Activated CD4-positive, CD25-positive, alpha-beta regulatory T cell (primary cell): ENCODE results near the gene ZFAND5.

Experiments
- DNase-seq, 4 experiments: peaks; one replicate each; lab custom pipeline; 2025; lab: John Stamatoyannopoulos, UW

ZFAND5 gene

GRCh38 chr9:72364679-72365524 lies at the start of gene ZFAND5:
ZFAND5 (minus strand) TSS chr9:72365208; CDS start chr9:72360778, 4,430 bp downstream.
- peak; percentile 86 to 90 (median 88) for DNase-seq

DNA sequence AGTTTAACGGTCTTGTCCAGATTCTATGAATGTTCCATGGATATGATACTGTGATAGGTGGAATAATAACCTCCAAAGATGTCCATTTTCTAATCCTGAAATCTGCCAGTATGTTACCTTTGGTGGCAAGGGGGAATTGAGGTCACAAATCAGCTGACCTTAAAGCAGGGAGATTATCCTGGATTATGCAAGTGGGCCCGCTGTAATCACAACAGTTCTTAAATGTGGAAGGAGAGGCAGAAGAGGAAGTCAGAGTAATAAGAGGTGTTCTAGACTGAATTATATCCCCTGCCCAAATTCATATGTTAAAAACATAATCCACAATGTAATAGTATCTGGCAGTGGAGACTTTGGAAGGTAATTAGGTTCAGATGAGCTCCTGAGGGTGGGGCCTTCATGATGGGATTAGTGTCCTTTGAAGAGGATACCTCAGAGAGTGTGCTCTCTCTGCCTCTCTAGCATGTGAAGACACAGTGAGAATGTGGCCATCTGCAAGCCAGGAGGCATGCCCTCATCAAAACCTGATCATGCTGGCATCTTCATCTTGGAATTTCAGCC lies 47.6 kb upstream of the ZFAND5 start:
- no peak for DNase-seq

- no peak for DNase-seq
These were observed 45.2 kb upstream of the ZFAND5 start for GRCh38 chr9:72410214-72410613.

DNA sequence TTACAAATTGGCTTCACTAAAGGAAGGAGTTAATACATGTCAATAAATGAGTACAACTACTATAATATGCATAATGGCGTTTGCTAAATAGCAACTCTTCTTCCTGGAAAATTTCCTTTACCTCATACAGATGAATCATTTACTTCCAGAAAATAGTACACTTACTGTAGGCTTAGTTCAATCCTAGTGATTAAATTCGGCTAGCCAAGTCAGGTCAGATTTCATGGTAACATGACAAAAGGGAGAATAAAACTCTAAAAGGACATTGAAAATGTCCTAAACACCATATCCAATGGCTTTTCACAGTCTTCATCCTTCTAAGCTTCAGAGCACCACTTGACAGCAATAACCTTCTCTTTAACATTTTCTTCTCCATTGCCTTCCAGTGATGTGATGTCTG lies 42.1 kb upstream of the ZFAND5 start:
- DNase-seq: no peak

GRCh38 chr9:72402744-72403143 lies 37.7 kb upstream of the ZFAND5 start:
- DNase-seq: no peak

DNA sequence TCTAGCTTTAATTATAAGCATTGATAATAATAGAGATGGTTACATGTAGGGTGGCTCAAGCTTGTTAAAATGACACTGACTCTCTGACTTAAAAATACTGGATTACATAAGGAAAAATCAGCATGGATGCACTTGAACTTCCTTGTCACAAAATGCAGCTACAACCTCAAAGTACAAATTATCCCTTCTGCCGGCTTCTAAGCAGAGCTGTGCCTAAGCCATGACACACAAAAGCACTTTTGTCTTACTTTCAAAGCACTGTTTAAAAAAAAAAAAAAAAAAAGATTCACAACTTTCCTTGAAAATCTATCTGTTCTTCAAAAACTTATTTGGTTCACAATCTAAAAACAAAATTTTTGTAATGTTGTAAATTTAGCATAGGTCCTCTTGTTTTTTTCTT lies 36.4 kb upstream of the ZFAND5 start:
- no peak for DNase-seq

DNA sequence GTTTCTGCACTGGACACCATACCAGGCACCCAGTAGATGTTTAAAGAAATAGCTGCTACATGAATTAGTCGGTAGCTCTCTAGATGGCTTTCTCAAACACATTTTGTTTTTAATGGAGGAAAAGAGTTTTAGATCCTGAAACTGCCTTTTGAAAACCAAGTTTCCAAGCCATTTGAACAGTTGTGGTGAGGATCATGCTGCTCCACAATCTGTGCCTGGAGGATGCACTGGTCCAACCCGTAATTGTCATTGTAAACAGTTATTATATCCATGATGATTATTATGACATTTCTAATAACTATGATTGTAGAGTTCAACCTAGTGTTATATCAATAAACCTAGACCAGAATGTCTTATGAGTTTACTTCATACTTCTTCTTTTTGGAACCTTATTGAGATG lies 35.9 kb upstream of the ZFAND5 start:
- DNase-seq: no peak

- DNase-seq: no peak
These were observed 34.4 kb upstream of the ZFAND5 start for GRCh38 chr9:72399391-72399790.

- DNase-seq: no peak
These were observed 31.5 kb upstream of the ZFAND5 start for GRCh38 chr9:72396247-72397091.

DNA sequence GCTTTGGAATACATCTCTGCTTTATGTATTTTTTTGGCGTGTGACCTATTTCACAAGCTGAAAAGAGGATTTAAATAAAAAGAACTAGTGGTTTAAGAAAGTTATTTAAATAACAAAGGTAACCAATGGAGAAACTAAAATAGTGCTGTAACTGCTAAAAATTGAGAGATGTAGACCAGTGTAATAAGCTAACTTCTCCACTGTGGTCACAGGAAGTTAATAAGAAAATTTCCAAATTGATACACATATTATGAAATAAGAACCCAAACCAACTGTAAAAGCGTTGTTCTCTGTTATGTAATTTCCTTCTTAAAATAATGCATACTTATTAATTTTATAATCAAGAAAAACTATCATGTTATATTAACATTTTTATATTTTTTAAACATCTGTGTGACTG lies 29.1 kb upstream of the ZFAND5 start:
- DNase-seq: no peak

DNA sequence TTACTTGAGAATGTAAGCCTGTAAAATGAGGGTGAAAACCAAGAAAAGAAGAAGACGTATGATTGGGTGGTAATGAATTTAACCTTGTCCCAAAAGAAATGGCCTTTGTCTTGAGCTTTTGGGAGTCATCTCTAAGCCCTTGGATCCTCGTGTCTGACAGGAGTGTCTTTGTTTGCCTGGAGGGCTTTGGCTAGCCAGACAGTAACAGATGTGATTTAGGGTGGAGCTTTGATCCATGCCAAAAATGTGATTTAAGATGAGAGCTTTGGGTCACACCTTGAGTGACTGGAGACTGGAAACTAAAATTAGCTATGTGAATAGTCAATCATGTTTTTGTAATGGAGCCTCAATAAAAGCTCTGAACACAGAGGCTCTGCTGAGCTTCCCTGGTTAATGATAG lies 25.9 kb upstream of the ZFAND5 start:
- no peak for DNase-seq

- DNase-seq: no peak
These were observed 21.2 kb upstream of the ZFAND5 start for GRCh38 chr9:72386186-72386585.

DNA sequence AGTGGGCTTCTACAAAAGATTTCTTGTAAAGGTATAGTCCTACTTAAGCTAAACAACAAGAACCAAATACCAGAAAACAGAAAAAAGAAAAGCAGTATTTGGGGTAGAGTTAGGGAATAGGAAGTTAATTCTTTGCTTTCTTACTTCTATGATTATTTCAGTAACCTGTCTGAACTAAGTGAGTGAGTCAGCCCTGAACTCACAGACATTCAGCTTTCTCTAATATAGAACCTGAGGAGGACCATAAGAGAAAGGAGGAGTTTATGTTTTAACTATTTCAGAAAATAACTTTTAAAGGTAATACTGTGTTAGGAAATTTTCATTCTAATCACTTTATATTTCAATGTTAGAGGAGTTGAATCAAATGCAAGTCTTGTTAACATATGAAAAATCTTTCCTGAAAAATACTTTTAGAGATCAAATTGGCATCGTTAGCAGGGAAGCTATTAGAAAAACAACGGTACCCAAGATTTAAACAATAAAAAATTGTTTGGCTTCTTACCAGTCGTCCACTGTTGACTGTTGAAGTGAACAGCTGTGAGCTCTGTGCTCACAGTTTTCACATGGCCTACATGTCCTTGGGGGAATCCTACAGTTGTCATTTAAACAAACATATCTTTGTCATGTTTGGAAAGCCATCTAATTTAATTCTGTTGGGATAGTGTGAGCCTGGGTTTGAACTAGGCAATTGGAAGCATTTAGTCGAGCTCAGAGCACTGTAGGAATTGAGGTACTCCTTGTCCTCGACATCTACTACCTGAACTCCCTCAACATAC lies 19.9 kb upstream of the ZFAND5 start:
- no peak for DNase-seq

DNA sequence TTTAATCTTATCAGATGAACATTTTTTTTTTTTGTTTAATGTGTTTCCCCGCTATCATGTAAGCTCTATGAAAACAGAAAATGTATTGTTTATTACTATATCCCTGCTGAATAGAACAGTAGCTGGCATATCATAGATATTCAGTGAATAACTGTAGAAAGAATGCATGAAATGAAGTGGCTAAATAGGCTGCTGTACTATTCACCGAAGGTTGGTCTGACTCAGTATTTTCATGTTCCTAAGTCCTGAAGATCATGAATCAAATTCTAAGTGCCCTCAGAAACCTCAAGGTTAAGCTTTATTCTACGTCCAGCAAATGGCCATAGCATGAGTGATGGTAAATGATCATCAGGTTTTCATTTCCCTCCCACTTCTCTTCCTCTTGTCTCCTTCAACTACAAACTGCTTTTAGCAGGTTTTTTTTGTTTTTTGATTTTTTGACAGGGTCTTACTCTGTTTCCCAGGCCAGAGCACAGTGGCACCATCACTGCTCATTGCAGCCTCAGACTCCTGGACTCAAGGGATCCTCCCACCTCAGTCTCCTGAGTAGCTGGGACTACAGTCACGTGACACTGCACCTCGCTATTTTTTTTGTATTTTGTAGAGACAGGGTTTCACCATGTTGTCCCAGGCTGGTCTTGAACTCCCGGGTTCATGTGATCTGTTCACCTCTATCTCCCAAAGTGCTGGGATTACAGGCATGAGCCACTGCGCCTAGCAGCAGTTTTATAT lies 19.1 kb upstream of the ZFAND5 start:
- no peak for DNase-seq

DNA sequence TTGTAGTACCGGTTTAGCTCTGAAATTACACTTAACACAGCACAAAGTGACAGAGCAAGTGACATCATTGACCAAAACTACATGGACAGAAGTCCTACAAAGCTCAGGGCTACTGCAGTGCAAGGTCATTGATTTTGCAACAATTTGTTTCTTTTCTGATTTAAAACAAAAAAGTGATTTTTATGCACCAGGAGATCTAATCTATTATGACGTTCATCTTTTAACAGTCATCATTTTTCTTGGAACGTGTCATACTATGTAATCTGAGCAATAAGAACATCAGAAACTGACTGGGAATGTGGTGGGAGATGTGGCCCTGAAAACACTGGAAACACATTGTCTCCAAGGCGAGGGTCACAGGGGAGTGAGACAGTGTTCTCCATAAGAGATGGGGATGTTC lies 17.4 kb upstream of the ZFAND5 start:
- DNase-seq: no peak

- DNase-seq: no peak
These were observed 12.0 kb upstream of the ZFAND5 start for GRCh38 chr9:72377041-72377440.

- no peak for DNase-seq
These were observed 6.1 kb upstream of the ZFAND5 start for GRCh38 chr9:72371151-72371550.

DNA sequence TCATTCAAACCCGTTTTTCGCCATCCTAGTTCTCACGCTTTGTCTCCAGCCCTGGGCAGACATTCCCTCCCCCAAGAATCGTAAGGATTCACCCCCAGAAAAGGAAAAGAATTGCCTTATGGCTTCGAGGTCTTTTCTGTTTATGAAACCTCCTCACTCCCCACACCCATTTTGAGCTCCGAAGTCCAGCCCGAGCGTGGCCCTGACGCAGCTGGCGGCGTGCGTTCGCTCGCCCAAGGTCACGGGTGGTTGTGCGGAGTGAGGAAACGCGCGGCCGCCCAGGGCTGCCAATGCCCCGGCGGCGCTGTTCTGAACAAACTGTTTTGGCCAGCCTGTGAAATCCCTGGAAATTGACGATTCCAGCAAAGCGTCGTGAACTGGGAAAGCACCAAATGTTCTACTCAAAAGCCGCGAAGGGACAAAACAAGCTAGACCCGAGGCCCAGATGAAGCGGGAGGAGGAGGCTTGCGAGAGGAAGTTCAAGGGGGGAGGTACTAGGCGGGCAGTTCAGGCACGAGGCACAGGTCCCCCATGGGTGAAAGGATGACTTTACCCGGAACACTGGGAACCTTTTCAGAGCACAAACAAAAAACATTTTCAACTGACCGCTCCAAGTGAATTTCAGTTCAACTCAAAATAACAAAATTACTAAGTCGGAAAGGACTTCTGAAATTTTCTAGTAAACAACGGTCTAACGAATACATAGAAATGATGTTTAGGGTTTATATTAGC lies 683 bp upstream of the ZFAND5 start:
- DNase-seq: peak in 3 of 4 experiments; percentile 27 to 42 (median 36)

DNA sequence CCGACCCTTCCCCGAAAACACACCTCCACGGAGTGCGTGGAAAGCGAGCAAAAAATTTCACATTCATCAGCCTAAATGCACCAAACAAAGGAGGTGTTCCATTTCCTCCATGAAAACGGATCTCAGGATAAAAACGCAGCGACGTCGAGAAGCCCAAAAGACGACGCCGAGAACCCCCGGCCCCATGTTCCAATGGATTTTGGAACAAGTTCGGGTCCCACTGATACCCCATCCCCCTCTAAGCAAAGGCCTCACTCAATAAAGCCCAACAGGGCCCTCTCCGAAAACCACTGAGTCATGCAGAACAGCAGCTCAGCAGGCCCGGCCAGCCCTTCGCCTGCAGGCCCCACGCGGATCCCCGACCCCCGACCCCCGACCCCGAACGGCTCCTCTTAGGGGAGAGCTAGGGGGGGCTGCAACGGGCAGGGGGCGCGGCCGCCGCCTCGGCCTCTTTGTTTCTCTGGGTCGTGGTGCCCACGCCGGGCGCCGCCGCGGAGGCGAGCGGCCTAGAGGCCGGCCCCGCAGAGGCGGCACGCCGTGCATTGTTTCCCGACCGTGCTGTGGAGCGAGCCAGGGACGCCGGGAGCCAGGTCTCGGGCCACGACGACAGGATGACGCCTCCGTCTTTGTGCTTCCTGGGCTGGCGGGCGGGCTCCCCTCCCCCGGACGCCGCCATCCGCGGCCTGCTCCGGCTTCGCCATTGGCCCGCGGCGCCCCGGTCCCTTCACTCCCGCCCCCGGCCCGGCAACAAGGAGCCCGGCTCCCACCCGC lies 915 bp downstream of the ZFAND5 start:
- DNase-seq: peak; percentile 24 to 64 (median 46)

GRCh38 chr9:72363236-72363635 lies 1.8 kb downstream of the ZFAND5 start:
- DNase-seq: no peak
